Measurements from ENCODE around the gene KCNE3.

Gene KCNE3, protein sequence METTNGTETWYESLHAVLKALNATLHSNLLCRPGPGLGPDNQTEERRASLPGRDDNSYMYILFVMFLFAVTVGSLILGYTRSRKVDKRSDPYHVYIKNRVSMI

DNA sequence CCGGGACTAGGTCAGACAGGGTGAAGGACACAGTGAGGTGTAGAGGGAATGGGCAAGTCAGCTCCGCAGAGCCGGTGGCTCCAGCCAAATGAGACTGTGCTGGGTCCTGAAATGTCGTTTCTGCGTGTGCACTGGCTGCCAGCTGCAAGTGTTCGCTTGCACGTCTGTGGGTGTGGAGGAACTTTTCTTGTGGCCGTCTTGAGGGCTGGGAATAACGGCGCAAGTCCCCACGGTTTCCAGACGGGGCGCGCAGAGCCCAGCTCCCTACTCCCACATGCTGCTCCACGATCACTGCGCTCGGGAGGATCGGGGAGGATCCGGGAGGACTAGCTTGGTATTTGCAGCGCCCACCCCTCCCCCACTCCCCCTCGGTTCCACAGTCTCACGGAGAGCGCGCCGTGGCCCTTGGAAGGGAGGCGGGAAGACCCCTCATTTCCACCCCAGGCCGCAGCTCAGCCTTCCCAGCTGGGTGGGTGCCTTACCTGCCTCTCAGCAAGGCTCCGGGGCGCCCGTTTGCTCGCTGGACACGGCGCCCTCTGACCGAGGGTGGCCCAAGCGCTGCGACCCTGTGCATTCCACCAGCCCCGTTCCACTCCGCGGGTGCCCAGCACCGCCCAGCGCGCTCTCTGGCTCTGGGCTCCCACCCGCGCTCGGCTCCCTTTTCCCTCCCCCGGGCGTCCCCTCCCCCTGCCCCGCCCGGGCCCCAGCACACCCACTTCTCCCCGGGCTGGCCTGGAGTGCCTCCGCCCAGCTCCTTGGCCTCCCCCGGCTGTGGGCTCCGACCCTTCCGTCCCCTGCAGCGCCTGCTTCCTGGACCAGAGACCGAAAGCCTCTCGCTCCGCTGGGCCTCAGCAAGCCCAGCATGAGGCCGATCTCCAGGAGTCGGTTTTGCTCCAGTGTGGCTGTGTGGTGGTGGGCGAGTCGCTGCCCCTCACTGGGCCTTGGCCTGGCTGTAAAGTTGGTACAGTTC, at the start of gene KCNE3:
Gene KCNE3, minus strand, starts transcription at position 634 of the 970 bp plus-strand sequence. CDS start 9,986 bp downstream, outside the sequence.
- in situ Hi-C loops (cut with MboI; ENCODE audit: low pct_unique_long_range_greater_than_20kb, low sequenced_read_pairs), result no loop called here
- DNase-seq, result peak; percentile 51

DNA sequence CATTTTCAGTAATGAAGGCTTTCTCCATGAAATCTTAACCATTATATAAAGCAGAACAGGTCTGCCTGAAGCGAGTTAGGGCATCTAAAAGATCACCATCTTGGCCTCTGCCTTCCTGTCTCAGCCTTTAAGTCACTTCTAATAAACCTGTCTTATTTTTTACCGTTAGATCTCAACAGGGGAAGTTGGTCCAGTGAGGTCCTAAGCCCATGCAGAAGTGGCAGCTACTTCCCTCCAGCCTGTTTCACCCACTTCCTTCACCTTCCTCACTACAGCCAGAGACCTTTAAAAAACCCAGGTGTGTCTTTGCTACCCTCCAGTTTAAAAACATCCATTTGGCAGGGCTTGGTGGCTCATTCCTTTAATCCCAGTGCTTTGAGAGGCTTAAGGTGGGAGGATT, 40.2 kb upstream of the KCNE3 start:
- in situ Hi-C loops (cut with MboI; ENCODE audit: low pct_unique_long_range_greater_than_20kb, low sequenced_read_pairs), result no loop called here
- peak; percentile 12 for DNase-seq

DNA sequence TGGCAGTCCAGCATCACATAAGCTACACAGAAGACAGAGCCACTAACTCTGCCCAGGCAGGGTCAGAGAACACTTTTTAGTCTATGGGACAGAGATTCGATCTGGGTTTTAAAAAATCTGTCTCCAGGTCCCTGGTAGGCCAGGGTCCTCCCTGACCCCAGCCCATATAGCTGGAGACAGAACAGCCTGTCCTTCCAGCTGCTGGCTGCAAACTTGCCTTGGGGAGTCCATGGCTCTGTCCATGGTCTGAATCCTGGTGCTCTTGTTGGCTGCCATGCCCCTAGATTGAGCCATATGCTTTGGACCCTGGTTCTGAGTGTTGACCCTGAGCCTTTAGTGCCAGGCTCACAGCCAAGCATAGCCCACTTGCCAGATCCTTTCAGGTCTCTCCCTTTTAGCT, 39.5 kb upstream of the KCNE3 start:
- in situ Hi-C loops (cut with MboI; ENCODE audit: low pct_unique_long_range_greater_than_20kb, low sequenced_read_pairs), result no loop called here

DNA sequence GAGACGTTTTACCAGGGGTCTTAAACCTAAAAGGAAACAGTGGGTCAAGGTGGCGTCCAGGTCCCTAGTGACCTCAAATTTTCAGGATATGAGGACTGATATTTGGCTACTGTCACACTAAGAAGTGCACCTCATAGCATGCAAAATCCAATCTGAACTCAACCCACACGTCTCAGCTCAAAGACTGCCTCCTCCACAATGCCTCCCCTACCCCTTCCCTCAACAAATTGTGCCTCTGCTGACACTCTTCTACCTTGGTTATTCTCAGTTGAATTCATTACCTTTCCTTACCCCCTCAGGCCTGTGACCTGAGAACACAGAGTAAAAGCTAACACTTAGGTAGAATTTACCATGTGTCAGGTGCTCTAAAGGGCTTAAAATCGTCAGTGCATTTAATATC, 38.6 kb upstream of the KCNE3 start:
- DNase-seq, result no peak
- in situ Hi-C loops (cut with MboI; ENCODE audit: low pct_unique_long_range_greater_than_20kb, low sequenced_read_pairs), result no loop called here

More for the DNA sequence above, 39.5 kb upstream of the KCNE3 start:
- no peak for DNase-seq

DNA sequence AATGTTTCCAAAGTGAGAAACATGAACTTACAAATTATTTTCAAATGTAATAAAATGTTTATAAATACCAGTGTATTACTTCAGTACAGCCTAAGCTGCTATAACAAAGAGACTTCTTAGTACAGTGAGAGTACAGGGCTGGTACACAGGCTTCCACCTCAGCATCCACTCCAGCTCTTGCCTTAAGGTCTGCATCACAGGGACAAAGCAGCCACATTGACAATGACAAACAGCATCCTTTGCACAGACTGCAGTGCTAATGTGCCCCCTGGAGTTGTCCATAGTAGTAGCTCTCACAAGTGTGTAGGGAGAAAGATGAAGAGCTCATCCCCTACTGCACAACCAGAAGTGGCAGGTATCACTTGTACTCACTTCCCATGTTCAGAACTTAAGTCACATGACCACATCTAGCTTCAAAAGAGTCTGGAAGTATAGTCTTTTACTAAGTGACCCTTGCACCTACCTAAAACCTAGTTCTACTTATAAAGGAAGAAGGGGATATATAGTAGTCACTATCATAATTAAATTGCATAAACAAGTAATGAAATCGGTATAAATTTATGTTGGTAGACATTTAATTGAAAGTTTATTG, 36.8 kb upstream of the KCNE3 start:
- in situ Hi-C loops (cut with MboI; ENCODE audit: low pct_unique_long_range_greater_than_20kb, low sequenced_read_pairs), result no loop called here
- no peak for DNase-seq

DNA sequence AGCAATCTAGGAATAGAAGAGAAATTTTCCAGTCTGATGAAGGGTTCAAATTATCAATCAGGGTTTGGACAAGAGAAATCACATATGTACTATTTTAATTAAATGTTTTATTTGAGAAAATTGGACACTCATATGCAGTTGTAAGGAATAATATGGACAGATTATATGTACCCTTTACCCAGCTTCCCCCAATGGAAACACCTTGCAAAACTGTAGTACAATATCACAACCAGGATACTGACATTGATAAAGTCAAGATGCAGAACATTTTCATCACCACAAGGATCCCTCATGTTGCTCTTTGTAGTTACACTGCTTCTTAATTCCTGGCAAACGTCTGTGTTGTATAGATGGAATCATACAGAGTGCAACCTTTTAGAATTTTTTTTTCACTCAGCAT, 27.6 kb upstream of the KCNE3 start:
- in situ Hi-C loops (cut with MboI; ENCODE audit: low pct_unique_long_range_greater_than_20kb, low sequenced_read_pairs), result no loop called here

DNA sequence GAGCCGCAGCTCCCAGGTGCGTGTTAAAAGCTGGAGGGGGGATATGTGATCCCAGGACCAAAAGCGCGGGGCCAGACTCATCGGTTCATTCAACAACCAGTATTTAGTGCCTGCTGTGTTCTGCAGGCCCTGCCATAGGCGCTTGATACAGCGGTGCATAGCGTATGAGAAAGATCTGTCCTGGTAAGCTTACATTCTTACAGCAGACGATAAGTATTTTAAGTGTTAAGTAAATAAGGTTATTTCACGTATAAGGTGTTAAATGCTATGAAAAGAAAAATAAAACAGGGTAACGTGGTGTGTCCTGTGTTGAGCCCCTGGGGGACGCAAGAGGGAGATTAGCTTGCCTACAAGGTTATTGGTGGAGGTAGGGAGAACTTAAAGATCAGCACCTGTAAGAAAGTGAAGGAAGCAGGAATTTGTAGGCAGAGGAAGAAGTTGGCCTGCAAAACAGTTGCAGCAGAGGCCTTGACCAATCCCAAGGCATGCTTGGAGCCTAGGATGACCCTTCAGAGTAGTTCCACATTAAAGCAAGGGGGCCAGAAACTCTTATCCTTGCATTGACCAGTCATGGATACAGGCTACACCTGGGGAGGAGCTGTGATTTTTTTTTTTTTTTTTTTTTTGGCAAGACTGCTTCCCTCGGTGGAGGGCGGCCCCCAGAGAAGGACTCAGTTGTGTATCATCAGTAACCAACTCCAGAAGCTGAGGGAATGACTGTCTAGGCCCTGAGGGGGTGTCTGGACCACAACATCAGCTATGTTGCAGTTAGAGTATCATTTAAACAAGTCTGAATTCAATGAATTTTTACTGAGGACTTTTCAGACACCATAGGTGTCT, 26.7 kb upstream of the KCNE3 start:
- in situ Hi-C loops (cut with MboI; ENCODE audit: low pct_unique_long_range_greater_than_20kb, low sequenced_read_pairs), result no loop called here
- DNase-seq, result no peak

More for the DNA sequence above, 27.6 kb upstream of the KCNE3 start:
- DNase-seq, result no peak

DNA sequence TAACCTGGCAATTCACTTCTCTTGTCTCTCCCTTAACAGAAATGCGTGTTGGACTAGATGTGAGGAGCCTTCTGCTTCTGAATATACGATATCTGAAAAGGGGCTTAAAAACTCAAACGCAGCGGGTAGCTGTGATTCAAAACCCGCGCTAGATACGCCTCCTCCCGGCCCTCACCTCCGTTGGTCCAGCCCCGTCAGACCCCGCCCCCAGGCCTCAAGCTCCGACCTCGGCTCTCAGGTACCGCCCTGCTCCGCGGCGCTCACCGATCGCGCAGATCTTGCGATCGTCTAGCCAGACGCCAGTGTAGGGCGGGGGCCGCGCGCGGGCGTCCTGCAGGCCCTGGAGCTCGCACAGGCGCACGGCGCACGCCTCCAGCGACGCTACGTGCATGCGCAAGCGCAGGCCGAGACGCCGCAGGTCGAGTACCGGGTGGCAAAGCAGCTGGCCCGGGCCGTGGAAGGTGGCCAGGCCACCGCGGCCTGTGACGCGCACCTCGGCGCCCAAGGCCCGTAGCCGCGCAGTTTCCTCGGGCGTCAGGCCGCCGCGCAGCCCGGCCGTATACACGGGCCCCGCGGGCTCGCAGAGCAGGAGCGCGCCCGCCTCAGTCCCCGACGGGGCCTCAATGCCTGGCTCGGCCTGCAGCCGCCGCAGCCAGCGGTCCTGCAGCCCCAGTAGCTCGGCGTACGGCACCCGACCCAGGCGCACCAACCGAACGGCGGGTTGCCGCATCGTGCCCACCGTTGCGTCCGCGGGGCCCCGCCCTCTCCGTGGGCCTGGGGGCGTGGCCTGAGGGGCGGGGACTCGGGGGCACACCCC, 25.8 kb upstream of the KCNE3 start, which contains the start of gene LIPT2:
Gene LIPT2, minus strand, starts transcription at position 751 of the 817 bp plus-strand sequence. Its CDS starts 21 bp downstream, at position 730.
- DNase-seq, result peak; percentile 96
- in situ Hi-C loops (cut with MboI; ENCODE audit: low pct_unique_long_range_greater_than_20kb, low sequenced_read_pairs), result no loop called here

DNA sequence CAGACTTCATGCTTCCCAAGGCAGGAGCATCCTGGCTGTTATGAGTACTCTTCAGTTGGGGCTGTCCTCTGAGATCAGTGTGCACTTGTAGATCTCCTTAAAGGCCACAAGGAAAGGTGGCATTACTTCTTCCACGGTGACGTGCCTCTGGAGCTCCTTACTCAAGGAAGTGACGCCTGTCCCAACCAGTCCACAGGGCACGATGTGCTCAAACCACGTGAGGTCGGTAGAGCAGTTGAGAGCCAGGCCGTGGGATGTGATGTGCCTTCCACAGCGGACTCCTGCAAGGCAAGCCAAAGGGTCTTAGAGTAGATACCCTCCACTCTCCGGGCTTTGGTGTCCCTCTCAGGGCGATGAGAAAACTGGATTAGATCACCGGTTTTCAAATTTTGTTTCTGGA, 24.7 kb upstream of the KCNE3 start:
- DNase-seq, result no peak
- in situ Hi-C loops (cut with MboI; ENCODE audit: low pct_unique_long_range_greater_than_20kb, low sequenced_read_pairs), result no loop called here

DNA sequence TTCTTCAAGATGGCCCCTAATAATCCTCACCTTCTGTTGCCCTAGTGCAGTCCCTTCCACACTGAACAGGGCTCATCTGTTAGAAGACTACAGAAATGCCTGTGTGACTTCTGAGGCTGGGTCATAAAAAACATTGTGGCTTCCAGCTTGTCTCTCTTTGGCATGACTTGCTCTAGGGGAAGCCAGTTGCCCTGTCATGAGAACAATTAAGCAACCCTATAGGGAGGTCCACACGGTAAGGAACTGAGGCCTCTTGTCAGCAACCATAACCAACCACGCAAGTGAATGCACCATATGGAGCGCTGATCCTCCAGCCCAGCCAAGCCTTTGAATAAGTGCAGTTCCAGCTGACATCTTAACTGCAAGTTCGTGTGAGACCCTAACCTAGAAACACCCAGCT, 23.6 kb upstream of the KCNE3 start:
- DNase-seq, result no peak
- in situ Hi-C loops (cut with MboI; ENCODE audit: low pct_unique_long_range_greater_than_20kb, low sequenced_read_pairs), result no loop called here

DNA sequence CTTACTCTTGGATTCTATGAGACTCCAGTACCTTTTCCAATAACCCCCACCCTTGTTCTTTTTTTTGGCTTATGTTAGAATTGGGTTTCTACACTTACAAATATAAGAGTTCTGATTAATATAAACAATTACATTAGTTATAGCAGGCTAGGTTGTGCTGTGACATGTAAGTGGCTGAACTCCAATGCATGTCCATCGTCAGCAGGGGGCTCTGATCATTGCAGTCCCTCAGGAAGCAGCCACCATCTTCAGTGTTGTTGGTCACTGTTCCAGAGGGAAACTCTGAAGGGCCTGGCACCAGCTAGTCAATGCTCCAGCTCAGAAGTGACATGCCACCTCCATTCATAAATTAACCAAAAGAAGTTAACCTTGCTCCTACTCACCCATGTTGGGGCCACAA, 20.5 kb upstream of the KCNE3 start:
- in situ Hi-C loops (cut with MboI; ENCODE audit: low pct_unique_long_range_greater_than_20kb, low sequenced_read_pairs), result no loop called here
- DNase-seq, result no peak

DNA sequence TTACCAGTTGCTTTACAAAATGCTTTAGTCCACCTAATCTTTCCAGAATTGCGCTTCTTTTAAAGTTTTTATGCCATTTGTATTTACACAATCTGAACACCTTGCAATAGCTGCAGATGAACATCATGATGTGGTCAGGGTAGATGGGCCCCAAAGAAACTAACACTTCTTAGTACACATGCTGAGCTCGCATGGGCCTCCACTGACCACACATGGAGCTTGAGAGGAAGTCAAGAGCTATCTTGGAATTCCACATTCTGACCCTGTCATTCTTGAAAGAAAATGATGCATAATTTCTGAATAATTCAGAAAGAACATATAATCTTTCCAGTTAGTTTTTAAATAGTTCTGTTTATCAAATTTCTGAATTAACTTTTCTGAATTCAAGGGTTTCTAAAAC, 18.5 kb upstream of the KCNE3 start:
- in situ Hi-C loops (cut with MboI; ENCODE audit: low pct_unique_long_range_greater_than_20kb, low sequenced_read_pairs), result no loop called here
- DNase-seq, result no peak

DNA sequence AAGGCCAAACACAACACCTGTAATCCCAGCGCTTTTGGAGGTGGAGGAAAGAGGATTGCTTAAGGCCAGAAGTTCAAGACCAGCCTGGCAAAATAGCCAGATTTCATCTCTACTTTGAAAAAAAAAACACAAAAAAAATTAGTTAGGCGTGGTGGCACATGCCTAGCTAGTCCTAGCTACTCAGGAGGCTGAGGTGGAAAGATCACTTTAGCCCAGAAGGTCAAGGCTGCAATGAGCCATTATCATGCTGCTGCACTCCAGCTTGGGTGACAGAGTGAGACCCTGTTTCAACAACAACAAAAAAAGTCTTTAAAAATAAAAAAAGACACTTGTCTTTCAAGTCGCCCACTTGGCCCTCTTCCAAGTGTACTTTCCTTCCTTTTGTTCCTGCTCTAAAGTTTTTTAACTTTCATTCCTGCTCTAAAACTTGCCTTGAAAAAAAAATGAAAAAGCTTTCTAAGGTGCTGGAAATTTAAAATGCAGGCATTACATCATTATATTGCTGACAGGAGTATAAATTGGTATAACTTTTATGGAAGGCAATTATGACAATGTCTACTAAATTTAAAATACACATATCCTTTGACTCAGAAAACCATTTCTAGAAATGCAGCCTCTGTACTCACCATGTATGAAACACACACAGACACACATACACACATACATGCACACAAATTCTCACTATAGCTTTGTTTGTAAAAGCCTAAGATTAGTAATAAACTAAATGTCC, 13.5 kb upstream of the KCNE3 start:
- DNase-seq, result no peak
- in situ Hi-C loops (cut with MboI; ENCODE audit: low pct_unique_long_range_greater_than_20kb, low sequenced_read_pairs), result no loop called here

DNA sequence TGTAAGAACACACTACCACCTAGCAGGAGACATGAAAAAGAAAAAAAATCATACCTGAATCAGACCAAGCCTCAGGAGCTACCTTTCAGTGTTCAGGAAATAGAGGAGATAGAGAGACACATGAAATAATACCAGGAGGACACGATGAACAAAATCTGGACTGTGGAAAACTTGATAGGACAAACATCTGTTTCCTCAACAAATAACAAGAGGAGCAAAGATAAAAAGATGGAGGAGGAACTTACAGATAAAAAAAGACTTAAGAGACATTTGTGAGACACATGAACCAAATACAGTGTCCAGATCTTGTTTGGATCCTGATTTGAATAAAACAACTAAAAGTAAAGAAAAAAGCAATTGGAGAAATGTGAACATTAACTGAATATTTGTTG, 12.4 kb upstream of the KCNE3 start:
- no peak for DNase-seq
- in situ Hi-C loops (cut with MboI; ENCODE audit: low pct_unique_long_range_greater_than_20kb, low sequenced_read_pairs), result no loop called here

DNA sequence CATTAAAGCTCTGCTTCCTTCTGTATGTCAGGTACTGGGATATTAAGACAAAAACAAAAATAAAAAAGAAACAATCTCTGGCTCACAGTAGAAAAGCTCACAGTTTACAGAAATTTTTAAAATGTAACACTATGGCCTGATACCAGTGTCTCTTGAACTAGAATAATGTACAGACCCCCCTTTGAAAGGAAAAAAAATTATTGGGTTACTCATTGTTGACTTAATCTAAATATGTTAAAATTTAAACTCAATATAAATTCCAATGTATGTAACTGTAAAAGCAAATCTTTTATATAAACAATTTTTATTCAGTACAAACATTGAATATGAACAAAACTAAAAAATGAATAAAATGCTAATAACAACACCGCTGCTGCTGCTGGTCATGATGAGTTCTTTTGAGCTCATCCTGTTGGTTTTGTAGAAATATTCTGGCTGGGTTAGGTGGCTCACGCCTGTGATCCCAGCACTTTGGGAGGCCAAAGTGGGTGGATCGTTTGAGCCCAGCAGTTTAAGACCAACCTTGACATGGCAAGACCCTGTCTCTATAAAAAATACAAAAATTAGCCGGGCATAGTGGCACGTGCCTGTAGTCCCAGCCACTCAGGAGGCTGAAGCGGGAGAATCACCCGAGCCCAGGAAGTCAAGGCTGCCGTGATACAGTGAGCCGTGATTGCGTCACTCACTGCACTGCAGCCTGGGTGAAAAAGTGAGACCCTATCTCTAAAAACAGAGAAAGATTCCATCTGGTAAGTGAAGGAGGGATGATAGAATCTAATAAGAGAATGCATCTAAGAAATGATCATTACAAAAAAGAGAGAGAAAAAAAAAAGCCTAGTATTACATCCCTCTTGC, 11.8 kb upstream of the KCNE3 start:
- in situ Hi-C loops (cut with MboI; ENCODE audit: low pct_unique_long_range_greater_than_20kb, low sequenced_read_pairs), result no loop called here
- DNase-seq, result no peak

DNA sequence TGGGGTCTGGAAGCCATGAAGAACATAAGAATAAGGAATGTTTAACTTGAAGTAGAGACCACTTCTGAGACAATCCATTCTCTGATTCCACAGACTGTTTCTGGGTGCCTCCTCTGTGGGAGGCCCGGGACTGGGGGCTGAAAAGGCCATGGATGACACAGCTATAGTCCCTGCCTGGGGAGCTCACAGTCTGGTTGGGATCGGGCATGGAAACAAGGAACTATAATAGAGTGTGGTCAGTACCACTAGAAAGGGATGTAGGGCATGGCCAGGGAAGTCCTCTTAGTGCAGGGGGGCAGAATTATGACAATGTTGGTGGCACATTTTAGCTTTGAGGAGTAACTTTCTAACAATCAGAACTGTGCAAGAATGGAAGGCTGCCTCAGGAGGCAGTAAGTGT, 9.2 kb upstream of the KCNE3 start:
- in situ Hi-C loops (cut with MboI; ENCODE audit: low pct_unique_long_range_greater_than_20kb, low sequenced_read_pairs), result no loop called here
- no peak for DNase-seq

DNA sequence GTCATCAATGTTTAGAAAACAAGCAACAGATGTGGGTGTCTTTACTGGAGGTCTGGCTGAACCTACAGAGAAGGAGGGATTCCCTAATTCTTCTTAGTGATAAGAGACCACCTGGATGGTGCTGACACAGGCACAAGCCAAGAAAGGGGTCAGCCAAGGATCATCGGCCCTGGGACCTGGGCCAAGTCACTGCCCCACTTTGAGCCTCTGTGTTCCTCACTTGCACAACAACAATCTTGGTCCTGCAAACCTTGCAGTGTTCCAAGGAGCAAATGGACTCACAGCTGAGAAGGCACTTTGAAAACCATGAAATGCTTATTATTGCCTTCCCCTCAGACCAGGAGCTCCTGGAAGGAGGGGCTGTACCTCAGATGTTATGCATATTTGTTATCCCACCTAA, 7.0 kb upstream of the KCNE3 start:
- in situ Hi-C loops (cut with MboI; ENCODE audit: low pct_unique_long_range_greater_than_20kb, low sequenced_read_pairs), result no loop called here
- DNase-seq, result no peak

Data from KBM-7 (cell line).